Ovary (tissue), 3 donors: Measurements from ENCODE around the gene SYDE2.

Experiments used
- EP300 ChIP-seq: sonication (generic); formaldehyde crosslinking; IDR thresholded peaks from one replicate; pipeline ENCODE4 v1.6.1; 2017; ENCODE audit warnings: antibody characterized with exemption
- POLR2A ChIP-seq: fragments of 450-650 bp; IDR thresholded peaks from one replicate; pipeline ENCODE4 v1.6.1; 2017; ENCODE audit warnings: antibody characterized with exemption, mild to moderate bottlenecking, moderate library complexity
- TF ChIP-seq, protein P1 (sequence below), 3 donors: fragments of 450-650 bp in 2 of 3; fragments of 200-600 bp in 1 of 3; IDR thresholded peaks; one replicate each; pipeline versions ENCODE4 v1.5.1 to v1.8.0; 2016 to 2022; ENCODE audit warnings: antibody characterized with exemption in 3 of 3, mild to moderate bottlenecking in 1 of 3
- donor health status: DM: no; HTN: no; CAD: no.

DNA sequence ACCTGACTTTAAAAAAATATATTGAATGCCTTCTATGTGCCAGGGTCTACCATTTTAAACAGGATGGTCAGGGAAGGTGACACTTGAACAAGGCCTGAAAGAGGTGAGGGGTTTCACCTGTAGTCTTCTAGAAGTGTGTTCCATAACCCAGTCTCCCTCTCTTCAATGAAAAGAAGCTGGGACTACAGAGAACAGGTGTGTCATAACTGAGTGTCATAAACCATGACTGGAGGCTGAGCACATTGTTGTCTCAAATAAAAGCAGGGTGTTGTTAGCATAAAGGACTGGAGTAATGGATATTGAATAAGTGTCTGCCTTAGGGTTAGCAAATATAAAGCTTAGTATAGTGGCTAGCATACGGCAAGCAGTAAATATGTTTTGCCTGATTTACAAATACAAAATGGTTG, 65.4 kb downstream of the SYDE2 start:
- TF ChIP-seq, protein P1, sequence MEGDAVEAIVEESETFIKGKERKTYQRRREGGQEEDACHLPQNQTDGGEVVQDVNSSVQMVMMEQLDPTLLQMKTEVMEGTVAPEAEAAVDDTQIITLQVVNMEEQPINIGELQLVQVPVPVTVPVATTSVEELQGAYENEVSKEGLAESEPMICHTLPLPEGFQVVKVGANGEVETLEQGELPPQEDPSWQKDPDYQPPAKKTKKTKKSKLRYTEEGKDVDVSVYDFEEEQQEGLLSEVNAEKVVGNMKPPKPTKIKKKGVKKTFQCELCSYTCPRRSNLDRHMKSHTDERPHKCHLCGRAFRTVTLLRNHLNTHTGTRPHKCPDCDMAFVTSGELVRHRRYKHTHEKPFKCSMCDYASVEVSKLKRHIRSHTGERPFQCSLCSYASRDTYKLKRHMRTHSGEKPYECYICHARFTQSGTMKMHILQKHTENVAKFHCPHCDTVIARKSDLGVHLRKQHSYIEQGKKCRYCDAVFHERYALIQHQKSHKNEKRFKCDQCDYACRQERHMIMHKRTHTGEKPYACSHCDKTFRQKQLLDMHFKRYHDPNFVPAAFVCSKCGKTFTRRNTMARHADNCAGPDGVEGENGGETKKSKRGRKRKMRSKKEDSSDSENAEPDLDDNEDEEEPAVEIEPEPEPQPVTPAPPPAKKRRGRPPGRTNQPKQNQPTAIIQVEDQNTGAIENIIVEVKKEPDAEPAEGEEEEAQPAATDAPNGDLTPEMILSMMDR (IDR thresholded peaks at IDR 0.05) = no peak
- TF ChIP-seq POLR2A (no peak), EP300 (no peak)
